Neural cell (in vitro differentiated cells): Measurements from ENCODE around the gene STARD9. TPM values are rescaled to one million over a fixed set of nuclear protein-coding genes. Genes with fewer than 3 reads are reported as not detected.

Experiments used
- H2AFZ ChIP-seq: fragments of 200-600, 300-800 bp; sonication (generic), shearing (Covaris generic); 2 replicates; pipeline ENCODE4 v1.6.0; 2014; ENCODE audit warnings: low read depth, mild to moderate bottlenecking, antibody characterized with exemption, low read length, moderate library complexity
- H3F3A ChIP-seq: fragments of 200-600 bp; shearing (Covaris generic); 2 replicates; pipeline ENCODE4 v1.6.1; 2016; ENCODE audit warnings: mild to moderate bottlenecking, moderate library complexity, mixed read lengths, antibody characterized with exemption, low read length; ENCODE audit not compliant: insufficient read depth, poor library complexity, severe bottlenecking
- H3K27ac ChIP-seq: fragments of 200-600, 300-800 bp; sonication (generic), shearing (Covaris generic); 2 replicates; pipeline ENCODE4 v1.5.1; 2014; ENCODE audit warnings: mild to moderate bottlenecking, low read length, moderate library complexity
- H3K27me3 ChIP-seq: fragments of 300-800, 200-600 bp; sonication (generic), shearing (Covaris generic); 2 replicates; pipeline ENCODE4 v1.6.0; 2014; ENCODE audit warnings: mild to moderate bottlenecking, low read depth, low read length, moderate library complexity; ENCODE audit not compliant: insufficient read depth
- H3K36me3 ChIP-seq: fragments of 300-800, 200-600 bp; sonication (generic), shearing (Covaris generic); 2 replicates; pipeline ENCODE4 v1.5.1; 2014; ENCODE audit warnings: mild to moderate bottlenecking, antibody characterized with exemption, low read length, moderate library complexity; ENCODE audit not compliant: insufficient read depth
- H3K4me2 ChIP-seq: fragments of 300-800, 200-600 bp; sonication (generic), shearing (Covaris generic); 2 replicates; pipeline ENCODE4 v1.6.0; 2014; ENCODE audit warnings: mild to moderate bottlenecking, low read length
- H3K4me3 ChIP-seq: fragments of 300-800, 200-600 bp; sonication (generic), shearing (Covaris generic); 2 replicates; pipeline ENCODE4 v1.5.1; 2014; ENCODE audit warnings: mild to moderate bottlenecking, low read length, moderate library complexity
- H3K79me2 ChIP-seq: fragments of 200-600 bp; shearing (Covaris generic); replicated peaks from 2 replicates; pipeline ENCODE4 v1.6.0; 2014; ENCODE audit warnings: mild to moderate bottlenecking, low read length, moderate library complexity; ENCODE audit not compliant: insufficient read depth
- H3K9ac ChIP-seq: fragments of 300-800, 200-600 bp; sonication (generic), shearing (Covaris generic); 2 replicates; pipeline ENCODE4 v1.6.1; 2016; ENCODE audit warnings: mild to moderate bottlenecking, low read length, mixed read lengths
- H3K9me2 ChIP-seq: fragments of 200-600 bp; shearing (Covaris generic); 2 replicates; pipeline ENCODE4 v1.6.1; 2016; ENCODE audit warnings: mild to moderate bottlenecking, low read length, mixed read lengths; ENCODE audit not compliant: insufficient read depth
- H3K9me3 ChIP-seq: fragments of 200-600, 300-800 bp; sonication (generic), shearing (Covaris generic); 2 replicates; pipeline ENCODE4 v1.6.1; 2016; ENCODE audit warnings: mild to moderate bottlenecking, mixed run types, low read length, moderate library complexity, mixed read lengths
- H4K20me1 ChIP-seq: fragments of 200-600 bp; shearing (Covaris generic); 2 replicates; pipeline ENCODE4 v1.6.1; 2016; ENCODE audit warnings: mild to moderate bottlenecking, mixed run types; ENCODE audit not compliant: insufficient read depth
- EP300 ChIP-seq: fragments of 450-650 bp; conservative IDR thresholded peaks from 2 replicates; pipeline ENCODE4 v1.6.1; 2014; ENCODE audit warnings: antibody characterized with exemption, mild to moderate bottlenecking, moderate library complexity; ENCODE audit not compliant: poor library complexity, severe bottlenecking
- EZH2 ChIP-seq: fragments of 200-600, 300-800 bp; shearing (Covaris generic), sonication (generic); IDR thresholded peaks from 2 replicates; pipeline ENCODE4 v1.6.1; 2014; ENCODE audit warnings: antibody characterized with exemption, low read length, borderline replicate concordance, mild to moderate bottlenecking; ENCODE audit not compliant: insufficient read depth, poor library complexity, severe bottlenecking
- MXI1 ChIP-seq: fragments of 450-650 bp; conservative IDR thresholded peaks from 2 replicates; pipeline ENCODE4 v1.6.1; 2014; ENCODE audit warnings: antibody characterized with exemption, mild to moderate bottlenecking; ENCODE audit not compliant: poor library complexity, severe bottlenecking
- POLR2AphosphoS5 ChIP-seq: IDR thresholded peaks from 2 replicates; pipeline ENCODE4 v1.6.1; 2012
- RAD21 ChIP-seq: fragments of 450-650 bp; conservative IDR thresholded peaks from 2 replicates; pipeline ENCODE4 v1.6.1; 2014; ENCODE audit warnings: antibody characterized with exemption, mild to moderate bottlenecking, moderate library complexity
- REST ChIP-seq: IDR thresholded peaks from 2 replicates; pipeline ENCODE4 v1.6.1; 2012; ENCODE audit warnings: borderline replicate concordance
- SMC3 ChIP-seq: fragments of 450-650 bp; conservative IDR thresholded peaks from 2 replicates; pipeline ENCODE4 v1.6.1; 2014; ENCODE audit warnings: antibody characterized with exemption, mild to moderate bottlenecking, moderate library complexity; ENCODE audit not compliant: poor library complexity
- TAF1 ChIP-seq: IDR thresholded peaks from 2 replicates; pipeline ENCODE4 v1.6.1; 2012; ENCODE audit warnings: low read depth
- polyA plus RNA-seq: library from polyadenylated mRNA; depleted of rRNA; stranded (reverse); fragments of >200 nt; gene quantifications from 2 replicates; pipeline ENCODE4 v1.2.3, GENCODE V29; 2014
- TF ChIP-seq, protein P1 (sequence below): fragments of 450-650 bp; IDR thresholded peaks from 2 replicates; pipeline ENCODE4 v1.5.1; 2014; ENCODE audit warnings: antibody characterized with exemption, mild to moderate bottlenecking, moderate library complexity; ENCODE audit not compliant: poor library complexity, severe bottlenecking

STARD9 gene
- polyA plus RNA-seq, 1 donor from 2014 or later: 6.4 TPM

DNA sequence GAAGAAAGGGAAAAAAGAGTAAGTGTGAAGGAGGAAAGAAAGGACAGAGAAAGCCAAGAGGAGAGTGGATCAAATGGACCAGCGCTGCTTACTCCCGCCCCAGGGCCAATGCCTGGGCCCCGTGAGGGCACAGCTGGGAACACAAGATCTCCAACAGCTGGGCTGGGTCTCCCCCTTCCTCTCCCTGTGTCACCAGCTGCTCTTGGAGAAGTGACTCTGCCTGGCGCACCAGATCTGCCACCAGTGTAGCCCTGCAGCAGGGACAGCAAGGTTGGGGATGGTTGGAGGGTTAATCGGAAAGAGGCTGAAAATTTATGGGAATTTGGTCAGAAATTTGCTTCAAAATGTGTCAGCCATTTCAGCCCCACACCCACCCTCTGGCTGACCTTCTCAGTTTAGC, 153.2 kb downstream of the STARD9 start:
- no peak overlapping the region for H3K9ac ChIP-seq
- no peaks in the 10 kb centered on the region for H4K20me1 ChIP-seq
- TF ChIP-seq REST: no peak
- H3F3A ChIP-seq: no peaks in the 10 kb centered on the region
- H3K4me3 ChIP-seq: no peak overlapping the region
- H3K9me3 ChIP-seq: no peaks in the 10 kb centered on the region
- H3K4me2 ChIP-seq: no peak overlapping the region
- no peaks in the 10 kb centered on the region for H3K27me3 ChIP-seq
- no peak overlapping the region for H2AFZ ChIP-seq
- H3K27ac ChIP-seq: no peak overlapping the region
- H3K9me2 ChIP-seq: no peaks in the 10 kb centered on the region
- no peaks in the 10 kb centered on the region for H3K79me2 ChIP-seq
- peaks cover 5% of the 10 kb centered on the region for H3K36me3 ChIP-seq

- no peak overlapping the region for H2AFZ ChIP-seq
- no peak overlapping the region for H3K4me3 ChIP-seq
- H3F3A ChIP-seq: no peaks in the 10 kb centered on the region
- TF ChIP-seq RAD21 (no peak), EZH2 (no peak), REST (no peak), EP300 (no peak), SMC3 (no peak), POLR2AphosphoS5 (no peak), MXI1 (no peak), TAF1 (no peak)
- TF ChIP-seq, protein P1, sequence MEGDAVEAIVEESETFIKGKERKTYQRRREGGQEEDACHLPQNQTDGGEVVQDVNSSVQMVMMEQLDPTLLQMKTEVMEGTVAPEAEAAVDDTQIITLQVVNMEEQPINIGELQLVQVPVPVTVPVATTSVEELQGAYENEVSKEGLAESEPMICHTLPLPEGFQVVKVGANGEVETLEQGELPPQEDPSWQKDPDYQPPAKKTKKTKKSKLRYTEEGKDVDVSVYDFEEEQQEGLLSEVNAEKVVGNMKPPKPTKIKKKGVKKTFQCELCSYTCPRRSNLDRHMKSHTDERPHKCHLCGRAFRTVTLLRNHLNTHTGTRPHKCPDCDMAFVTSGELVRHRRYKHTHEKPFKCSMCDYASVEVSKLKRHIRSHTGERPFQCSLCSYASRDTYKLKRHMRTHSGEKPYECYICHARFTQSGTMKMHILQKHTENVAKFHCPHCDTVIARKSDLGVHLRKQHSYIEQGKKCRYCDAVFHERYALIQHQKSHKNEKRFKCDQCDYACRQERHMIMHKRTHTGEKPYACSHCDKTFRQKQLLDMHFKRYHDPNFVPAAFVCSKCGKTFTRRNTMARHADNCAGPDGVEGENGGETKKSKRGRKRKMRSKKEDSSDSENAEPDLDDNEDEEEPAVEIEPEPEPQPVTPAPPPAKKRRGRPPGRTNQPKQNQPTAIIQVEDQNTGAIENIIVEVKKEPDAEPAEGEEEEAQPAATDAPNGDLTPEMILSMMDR: no peak
- no peaks in the 10 kb centered on the region for H3K27me3 ChIP-seq
- H4K20me1 ChIP-seq: no peaks in the 10 kb centered on the region
- H3K9me2 ChIP-seq: no peaks in the 10 kb centered on the region
- H3K36me3 ChIP-seq: peaks cover 4% of the 10 kb centered on the region
- no peak overlapping the region for H3K9ac ChIP-seq
- no peak overlapping the region for H3K27ac ChIP-seq
- H3K9me3 ChIP-seq: no peaks in the 10 kb centered on the region
- no peaks in the 10 kb centered on the region for H3K79me2 ChIP-seq
- H3K4me2 ChIP-seq: no peak overlapping the region
Observed at GRCh38 chr15:42728972-42729371, 153.6 kb downstream of the STARD9 start.
